Brain microvascular endothelial cell (primary cell): Measurements from ENCODE around the gene C10orf71.

Source experiments
- DNase-seq: peaks from one replicate; pipeline ENCODE4 v3.0.0-alpha.2; 2020
- H3K27ac ChIP-seq: fragments of 250-450 bp; sonication (Bioruptor Pico); 2 replicates; pipeline ENCODE4 v1.5.1; 2020; ENCODE audit warnings: mild to moderate bottlenecking, moderate library complexity
- H3K27me3 ChIP-seq: fragments of 250-450 bp; sonication (Bioruptor Pico); replicated peaks from 2 replicates; pipeline ENCODE4 v1.5.1; 2020; ENCODE audit warnings: mild to moderate bottlenecking
- H3K36me3 ChIP-seq: fragments of 250-450 bp; sonication (Bioruptor Pico); replicated peaks from 2 replicates; pipeline ENCODE4 v1.5.1; 2020; ENCODE audit warnings: mild to moderate bottlenecking
- H3K4me3 ChIP-seq: 2 replicates; pipeline ENCODE4 v1.5.1; 2011; ENCODE audit warnings: low read depth, mild to moderate bottlenecking, control low read depth, low read length, moderate library complexity
- CTCF ChIP-seq: IDR thresholded peaks from 2 replicates; pipeline ENCODE4 v1.5.1; 2011; ENCODE audit warnings: low read depth, mild to moderate bottlenecking, moderate library complexity, low read length, control low read depth, inconsistent platforms; ENCODE audit errors: missing control alignments
- in situ Hi-C: cut with HindIII; loops from 2 replicates; pipeline ENCODE4 v1.10.0; 2017; ENCODE audit warnings: low sequenced_read_pairs, low pct_ligation_motif_present

Gene C10orf71

GRCh38 chr10:49356944-49357343 lies 58.0 kb downstream of the C10orf71 start:
- Histone ChIP-seq H3K27me3 (no peaks in the 10 kb centered on the region), H3K36me3 (no peaks in the 10 kb centered on the region), H3K4me3 (no peak overlapping the region), H3K27ac (no peak overlapping the region)
- no peak for TF ChIP-seq CTCF
- DNase-seq = no peak
- in situ Hi-C loops = no loop called here

- no peak for DNase-seq
- Histone ChIP-seq H3K27me3 (no peaks in the 10 kb centered on the region), H3K4me3 (no peak overlapping the region), H3K36me3 (no peaks in the 10 kb centered on the region), H3K27ac (no peak overlapping the region)
- in situ Hi-C loops = no loop called here
- no peak for TF ChIP-seq CTCF
Observed at GRCh38 chr10:49357910-49358309, 58.9 kb downstream of the C10orf71 start.

- DNase-seq = peak; percentile 52
- Histone ChIP-seq H3K27ac (no peak overlapping the region), H3K27me3 (no peaks in the 10 kb centered on the region), H3K36me3 (no peaks in the 10 kb centered on the region), H3K4me3 (no peak overlapping the region)
- in situ Hi-C loops = no loop called here
- no peak for TF ChIP-seq CTCF
Observed at GRCh38 chr10:49359349-49360270, 60.6 kb downstream of the C10orf71 start.

GRCh38 chr10:49360271-49361177 lies 61.6 kb downstream of the C10orf71 start:
- in situ Hi-C loops = no loop called here
- H3K4me3 ChIP-seq = no peak overlapping the region
- peak; percentile 39 for DNase-seq
- H3K36me3 ChIP-seq = no peaks in the 10 kb centered on the region
- no peak for TF ChIP-seq CTCF
- H3K27ac ChIP-seq = peak overlapping the region; percentile 9
- H3K27me3 ChIP-seq = no peaks in the 10 kb centered on the region

GRCh38 chr10:49361178-49361554 lies 62.2 kb downstream of the C10orf71 start:
- no peak overlapping the region for H3K4me3 ChIP-seq
- no peaks in the 10 kb centered on the region for H3K27me3 ChIP-seq
- no peak for DNase-seq
- H3K36me3 ChIP-seq = no peaks in the 10 kb centered on the region
- no peak overlapping the region for H3K27ac ChIP-seq
- no peak for TF ChIP-seq CTCF
- in situ Hi-C loops = no loop called here
